Measurements from ENCODE around the gene ABCA10.
"Not testable (repeated sequence)": the region's sequence is repeated elsewhere in the genome, so short reads cannot be mapped to it uniquely, and the experiment has no call there.

ABCA10 gene

DNA sequence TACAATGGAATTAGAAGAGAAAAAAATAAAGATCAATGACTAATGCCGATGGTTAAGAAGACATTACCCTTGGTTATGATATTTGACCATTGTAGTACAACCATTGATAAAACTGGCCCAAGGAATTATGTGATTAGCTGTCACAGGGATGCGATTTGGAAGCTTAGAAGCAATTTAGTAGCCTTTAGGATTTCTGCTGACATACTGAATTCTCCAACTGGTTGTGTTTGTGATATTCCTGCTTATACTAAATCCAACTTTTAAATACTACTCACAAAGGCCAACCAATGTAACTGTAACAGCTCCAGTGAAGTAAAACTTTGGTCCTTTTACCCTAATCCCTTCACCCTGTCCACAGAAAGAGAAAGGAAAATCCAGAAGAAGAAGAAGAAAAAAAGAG is 55.5 kb downstream of the ABCA10 start:
- TF ChIP-seq, protein P1, sequence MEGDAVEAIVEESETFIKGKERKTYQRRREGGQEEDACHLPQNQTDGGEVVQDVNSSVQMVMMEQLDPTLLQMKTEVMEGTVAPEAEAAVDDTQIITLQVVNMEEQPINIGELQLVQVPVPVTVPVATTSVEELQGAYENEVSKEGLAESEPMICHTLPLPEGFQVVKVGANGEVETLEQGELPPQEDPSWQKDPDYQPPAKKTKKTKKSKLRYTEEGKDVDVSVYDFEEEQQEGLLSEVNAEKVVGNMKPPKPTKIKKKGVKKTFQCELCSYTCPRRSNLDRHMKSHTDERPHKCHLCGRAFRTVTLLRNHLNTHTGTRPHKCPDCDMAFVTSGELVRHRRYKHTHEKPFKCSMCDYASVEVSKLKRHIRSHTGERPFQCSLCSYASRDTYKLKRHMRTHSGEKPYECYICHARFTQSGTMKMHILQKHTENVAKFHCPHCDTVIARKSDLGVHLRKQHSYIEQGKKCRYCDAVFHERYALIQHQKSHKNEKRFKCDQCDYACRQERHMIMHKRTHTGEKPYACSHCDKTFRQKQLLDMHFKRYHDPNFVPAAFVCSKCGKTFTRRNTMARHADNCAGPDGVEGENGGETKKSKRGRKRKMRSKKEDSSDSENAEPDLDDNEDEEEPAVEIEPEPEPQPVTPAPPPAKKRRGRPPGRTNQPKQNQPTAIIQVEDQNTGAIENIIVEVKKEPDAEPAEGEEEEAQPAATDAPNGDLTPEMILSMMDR (IDR thresholded peaks at IDR 0.05; ENCODE audit: control insufficient read depth, insufficient read depth, low read depth, low read length, missing control alignments) = no peak
- H3K4me3 ChIP-seq (ENCODE audit: control insufficient read depth, low read depth, low read length) = no peak overlapping the region
- no peak for DNase-seq (ENCODE audit: low read depth)

DNA sequence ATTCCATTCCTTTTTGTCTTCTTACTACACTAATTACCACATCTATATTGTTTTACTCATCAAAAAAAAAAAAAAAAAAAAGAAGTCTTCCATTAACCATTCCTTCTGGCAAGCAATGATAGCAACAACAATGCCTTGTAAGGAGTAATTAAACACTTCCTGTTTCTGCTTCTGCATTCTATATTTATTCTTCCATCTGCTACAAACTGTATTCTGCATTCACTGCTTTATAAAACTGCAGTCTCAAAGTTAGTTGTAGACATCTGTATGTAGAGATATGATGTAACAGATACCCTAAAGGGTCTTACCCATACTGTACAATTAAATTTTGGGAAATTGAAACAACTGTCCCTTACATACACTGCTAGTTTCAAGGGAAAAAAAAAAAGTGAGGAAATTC is 58.2 kb downstream of the ABCA10 start:
- DNase-seq (ENCODE audit: low read depth) = no peak
- TF ChIP-seq, protein P1 (IDR thresholded peaks at IDR 0.05; ENCODE audit: control insufficient read depth, insufficient read depth, low read depth, low read length, missing control alignments) = no peak
- no peak overlapping the region for H3K4me3 ChIP-seq (ENCODE audit: control insufficient read depth, low read depth, low read length)

DNA sequence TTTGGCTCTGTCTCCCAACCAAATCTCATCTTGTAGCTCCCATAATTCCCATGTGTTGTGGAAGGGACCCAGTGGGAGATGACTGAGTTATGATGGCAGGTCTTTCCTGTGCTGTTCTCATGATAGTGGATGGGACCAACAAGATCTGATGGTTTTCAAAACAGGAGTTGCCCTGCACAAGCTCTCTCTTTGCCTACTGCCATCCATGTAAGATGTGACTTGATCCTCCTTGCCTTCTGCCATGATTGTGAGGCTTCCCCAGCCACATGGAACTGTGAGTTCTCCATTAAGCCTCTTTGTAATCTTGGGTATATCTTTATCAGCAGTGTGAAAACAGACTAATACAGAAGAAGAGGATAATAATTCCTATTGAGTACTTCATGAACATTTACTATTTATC is 60.0 kb downstream of the ABCA10 start:
- H3K4me3 ChIP-seq (ENCODE audit: control insufficient read depth, low read depth, low read length); DNase-seq (ENCODE audit: low read depth): not testable (repeated sequence)

DNA sequence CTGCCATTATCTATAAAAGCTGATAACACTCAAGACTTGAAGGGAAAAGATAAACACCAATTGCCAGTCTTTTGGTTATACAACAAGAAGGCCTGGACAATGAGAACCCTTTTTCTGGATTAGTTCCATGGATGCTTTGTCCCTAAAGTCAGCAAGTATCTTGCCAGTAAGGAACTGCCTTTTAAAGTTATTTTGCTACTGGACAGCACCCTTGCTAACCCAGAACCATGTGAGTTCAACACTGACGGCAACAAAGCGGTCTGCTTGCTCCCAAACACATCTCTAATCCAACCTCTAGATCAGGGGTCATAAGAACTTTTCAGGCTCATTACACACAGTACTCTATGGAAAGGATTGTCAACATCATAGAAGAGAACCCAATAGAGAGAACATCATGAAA is 61.7 kb downstream of the ABCA10 start:
- TF ChIP-seq, protein P1 (IDR thresholded peaks at IDR 0.05; ENCODE audit: control insufficient read depth, insufficient read depth, low read depth, low read length, missing control alignments) = no peak
- no peak for DNase-seq (ENCODE audit: low read depth)
- no peak overlapping the region for H3K4me3 ChIP-seq (ENCODE audit: control insufficient read depth, low read depth, low read length)

DNA sequence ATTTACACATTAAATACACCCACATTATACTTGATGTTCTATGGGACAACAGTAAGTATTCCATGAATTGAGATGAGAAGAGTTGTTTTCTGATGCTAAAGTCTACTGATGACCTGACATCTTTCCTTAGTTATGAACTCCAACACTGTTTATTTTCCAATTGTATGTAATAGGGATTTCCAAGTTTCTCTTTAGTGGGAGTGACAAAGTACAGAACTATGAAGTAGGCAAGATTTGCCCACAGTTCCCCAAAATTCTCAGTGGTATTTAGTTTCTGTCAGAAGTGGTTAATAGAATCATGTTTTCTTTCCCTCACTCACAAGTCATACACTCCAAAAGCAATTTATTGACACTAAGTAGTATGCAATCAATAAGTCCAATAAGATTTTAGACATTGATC is 64.4 kb downstream of the ABCA10 start:
- DNase-seq (ENCODE audit: low read depth) = no peak
- no peak overlapping the region for H3K4me3 ChIP-seq (ENCODE audit: control insufficient read depth, low read depth, low read length)
- TF ChIP-seq, protein P1 (IDR thresholded peaks at IDR 0.05; ENCODE audit: control insufficient read depth, insufficient read depth, low read depth, low read length, missing control alignments) = no peak

DNA sequence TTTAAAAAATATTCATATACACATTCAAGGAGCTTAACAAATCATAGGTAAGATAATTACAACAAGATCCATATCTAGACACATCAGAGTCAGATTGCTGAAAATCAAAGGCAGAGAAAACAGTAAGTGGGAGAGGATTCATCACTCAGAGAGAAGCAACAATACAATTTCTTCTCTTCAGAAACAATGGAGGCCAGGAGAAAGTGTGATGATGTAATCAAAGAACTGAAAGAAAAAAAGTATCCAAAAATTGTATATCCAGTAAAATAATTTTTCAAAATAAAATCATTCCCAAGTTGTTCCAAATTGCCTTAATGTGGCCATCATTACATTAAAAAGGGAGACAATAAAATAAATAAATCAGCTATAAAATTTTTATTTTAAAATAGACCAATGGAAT is 69.2 kb downstream of the ABCA10 start:
- H3K4me3 ChIP-seq (ENCODE audit: control insufficient read depth, low read depth, low read length) = no peak overlapping the region
- DNase-seq (ENCODE audit: low read depth) = no peak
- TF ChIP-seq, protein P1 (IDR thresholded peaks at IDR 0.05; ENCODE audit: control insufficient read depth, insufficient read depth, low read depth, low read length, missing control alignments) = no peak

DNA sequence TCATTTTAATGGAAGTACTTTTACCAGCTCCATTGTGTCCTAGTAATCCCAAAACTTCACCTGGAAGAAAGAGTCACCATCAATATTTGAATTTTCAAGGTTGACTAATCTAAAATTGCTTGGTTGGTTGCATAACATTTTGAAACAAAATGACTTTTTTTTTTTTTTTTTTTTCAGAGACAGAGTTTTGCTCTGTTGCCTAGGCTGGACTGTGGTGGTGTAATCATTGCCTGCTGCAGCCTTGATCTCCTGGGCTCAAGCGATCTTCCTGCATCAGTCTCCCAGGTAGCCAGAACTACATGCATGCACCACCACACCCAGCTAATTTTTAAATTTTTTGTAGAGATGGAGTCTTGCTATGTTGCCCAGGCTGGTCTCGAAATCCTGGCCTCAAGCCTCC is 74.4 kb downstream of the ABCA10 start:
- no peak overlapping the region for H3K4me3 ChIP-seq (ENCODE audit: control insufficient read depth, low read depth, low read length)
- no peak for DNase-seq (ENCODE audit: low read depth)
- TF ChIP-seq, protein P1 (IDR thresholded peaks at IDR 0.05; ENCODE audit: control insufficient read depth, insufficient read depth, low read depth, low read length, missing control alignments) = no peak
